KOPT-K1 (cell line): Measurements from ENCODE around the gene RPS18.

Experiments used
- H3K27ac ChIP-seq: fragments of 200-600 bp; sonication (generic); 2 replicates; pipeline ENCODE4 v1.5.1; 2016; ENCODE audit warnings: antibody characterized with exemption, mild to moderate bottlenecking, low read depth, low read length; ENCODE audit not compliant: poor library complexity, severe bottlenecking
- H3K36me3 ChIP-seq: fragments of 200-600 bp; sonication (generic); 2 replicates; pipeline ENCODE4 v1.5.1; 2017; ENCODE audit warnings: antibody characterized with exemption, mild to moderate bottlenecking, low read length, moderate library complexity; ENCODE audit not compliant: insufficient read depth
- H3K9me3 ChIP-seq: fragments of 200-600 bp; sonication (generic); 2 replicates; pipeline ENCODE4 v1.5.1; 2017; ENCODE audit warnings: antibody characterized with exemption, low read length, mild to moderate bottlenecking; ENCODE audit not compliant: insufficient read depth, poor library complexity, severe bottlenecking

The RPS18 gene

DNA sequence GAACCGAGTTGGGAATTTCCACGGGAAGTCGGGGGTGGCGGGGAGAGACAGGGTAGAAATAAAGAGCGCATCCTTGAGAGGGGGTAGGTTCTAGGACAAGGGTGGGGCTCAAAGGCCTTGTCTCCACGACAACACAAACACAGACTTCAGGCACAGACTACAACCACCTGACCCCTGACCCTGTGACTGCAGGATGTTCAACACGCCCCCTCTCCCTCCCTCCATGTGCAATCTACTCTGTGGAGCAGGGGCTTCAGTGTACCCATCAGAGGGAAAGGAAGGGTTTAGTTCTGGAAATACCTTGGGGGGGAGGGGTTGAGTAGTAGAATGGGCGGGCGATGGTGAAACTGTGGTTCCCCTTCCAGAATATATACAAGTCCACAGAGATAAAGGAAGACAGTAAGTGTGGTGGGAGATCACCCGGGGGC lies 42.7 kb downstream of the RPS18 start:
- Histone ChIP-seq H3K27ac (peak overlapping the region; percentile 99), H3K9me3 (no peaks in the 10 kb centered on the region), H3K36me3 (peaks cover 38% of the 10 kb centered on the region)

DNA sequence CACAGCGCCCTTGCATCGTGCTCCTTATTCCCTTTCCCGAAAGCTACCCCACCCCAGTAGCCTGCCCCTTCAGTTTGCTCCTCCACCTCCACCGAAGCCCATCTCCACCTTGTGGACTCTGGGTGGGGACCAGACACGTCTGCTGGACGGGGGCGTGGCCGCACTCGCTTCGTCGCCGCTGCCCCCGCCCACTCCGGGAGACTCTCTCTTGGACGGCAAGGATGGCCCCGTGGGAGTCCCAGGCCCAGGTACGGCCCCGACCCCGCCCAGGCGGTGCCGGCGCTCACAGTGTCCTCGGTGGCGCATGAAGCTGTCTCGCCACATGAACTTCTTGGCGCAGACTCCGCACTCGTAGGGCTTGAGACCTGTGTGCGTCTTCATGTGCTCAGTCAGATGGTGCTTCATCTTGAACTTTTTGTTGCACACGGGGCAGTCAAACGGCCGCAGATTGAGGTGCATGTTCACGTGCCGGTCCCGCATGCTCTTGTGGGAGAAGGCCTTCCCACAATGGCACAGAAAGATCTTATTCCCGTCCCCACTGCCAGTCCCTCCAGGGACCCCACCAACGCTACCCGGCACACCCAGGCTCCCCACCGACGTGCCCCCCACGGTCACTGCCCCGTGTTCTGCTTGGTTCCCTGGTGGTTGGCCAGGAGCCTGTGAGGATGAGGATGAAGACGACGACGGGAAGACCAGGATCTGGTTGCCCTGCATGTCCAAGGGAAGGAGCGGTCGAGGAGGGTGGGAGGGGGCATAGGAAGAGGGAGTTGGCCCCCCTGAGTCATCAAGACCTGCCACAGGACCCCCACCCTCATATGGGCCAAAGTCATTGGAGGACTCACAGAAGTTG lies 43.3 kb downstream of the RPS18 start:
- Histone ChIP-seq H3K9me3 (no peaks in the 10 kb centered on the region), H3K27ac (peak overlapping the region; percentile 99), H3K36me3 (peaks cover 38% of the 10 kb centered on the region)

DNA sequence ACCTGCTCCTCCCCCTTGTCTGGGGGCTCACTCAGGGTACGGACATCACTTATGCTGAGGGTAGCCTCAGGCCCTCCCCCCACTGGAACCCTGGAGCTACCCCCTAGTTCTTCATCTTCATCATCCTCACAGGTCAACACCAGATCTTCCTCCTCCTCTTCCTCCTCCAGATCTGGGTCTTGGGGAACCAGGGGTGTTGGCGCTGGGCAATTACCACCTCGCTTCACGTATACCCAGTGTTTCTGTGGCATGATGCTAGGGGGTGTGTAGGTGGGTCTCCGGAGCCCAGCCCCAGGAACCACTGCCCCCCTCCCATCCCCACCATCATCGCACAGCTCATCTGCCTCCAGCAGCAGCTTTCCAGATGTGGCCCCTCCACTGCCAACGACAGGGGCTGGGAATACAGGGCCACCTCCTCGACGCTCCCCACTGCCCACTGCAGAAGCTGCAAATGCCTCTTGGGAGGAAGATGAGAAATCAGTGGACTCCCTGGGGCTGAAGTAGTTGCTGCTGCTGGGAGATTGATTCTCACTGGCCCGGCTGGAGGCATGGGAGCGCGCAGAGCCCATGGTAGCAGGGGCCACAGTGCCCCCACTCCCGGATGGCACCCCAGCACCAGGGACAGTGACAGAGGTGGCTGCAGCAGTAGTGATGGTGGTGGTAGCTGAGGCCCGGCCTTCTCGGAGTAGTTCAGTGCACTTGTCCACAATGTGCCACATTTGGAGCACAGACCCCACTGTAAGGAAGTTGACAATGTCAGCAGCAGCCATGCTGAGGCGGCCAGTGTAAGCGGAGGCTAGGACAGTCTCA lies 44.1 kb downstream of the RPS18 start:
- Histone ChIP-seq H3K9me3 (no peaks in the 10 kb centered on the region), H3K36me3 (peaks cover 38% of the 10 kb centered on the region), H3K27ac (no peak overlapping the region)

DNA sequence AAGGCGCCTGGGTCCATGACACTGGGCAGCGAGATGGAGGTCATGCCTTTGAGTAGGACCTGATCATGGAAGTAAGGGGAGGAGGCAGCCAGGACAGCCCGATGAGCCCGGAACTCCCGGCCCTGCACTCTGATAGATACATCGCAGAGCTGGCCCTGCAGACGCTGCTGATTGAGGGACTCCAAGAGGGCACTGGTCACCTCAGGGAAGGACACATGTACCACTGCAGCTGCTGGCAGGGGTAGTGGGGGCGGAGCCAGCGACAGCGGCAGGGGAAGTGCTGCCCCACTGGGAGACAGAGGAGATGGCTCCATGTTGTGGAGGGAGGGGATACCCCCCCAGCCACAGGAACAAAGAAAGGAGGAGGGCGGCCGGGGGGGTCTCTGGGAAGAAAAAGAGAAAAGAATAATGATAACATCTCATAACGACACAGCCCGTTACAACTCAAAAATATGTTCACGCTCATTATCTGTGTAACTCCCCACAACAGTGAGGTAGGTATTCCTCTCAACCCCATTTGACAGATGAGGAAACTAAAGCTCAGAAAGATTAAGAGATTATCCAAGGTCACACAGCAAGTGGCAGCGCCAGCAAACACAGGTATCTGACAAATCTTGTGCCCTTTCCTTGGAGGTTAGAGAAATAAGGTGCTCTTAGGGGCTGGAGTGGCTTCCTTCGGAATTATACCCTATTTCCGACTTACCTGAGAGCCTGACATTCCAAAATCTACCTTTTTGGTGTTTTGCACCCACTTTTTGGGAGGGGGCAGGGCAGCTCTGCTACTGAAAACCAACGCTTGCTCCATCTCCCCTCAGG lies 44.9 kb downstream of the RPS18 start:
- no peak overlapping the region for H3K27ac ChIP-seq
- peaks cover 38% of the 10 kb centered on the region for H3K36me3 ChIP-seq

DNA sequence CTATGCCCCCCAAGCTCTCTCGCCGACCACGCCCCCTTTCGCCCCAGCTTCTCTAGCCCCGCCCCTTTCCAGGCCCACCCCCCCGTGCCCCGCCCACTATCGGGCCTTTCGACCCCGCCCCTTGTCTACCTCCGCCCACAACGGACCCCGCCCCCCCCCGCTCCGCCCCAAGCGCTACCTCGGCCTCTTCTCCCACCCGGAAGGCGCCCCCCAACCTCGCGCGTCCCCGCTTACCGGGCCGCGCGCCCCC lies 45.5 kb downstream of the RPS18 start:
- Histone ChIP-seq H3K27ac (peak overlapping the region; percentile 70), H3K9me3 (no peaks in the 10 kb centered on the region), H3K36me3 (peaks cover 33% of the 10 kb centered on the region)

More for the DNA sequence above, 44.9 kb downstream of the RPS18 start:
- no peaks in the 10 kb centered on the region for H3K9me3 ChIP-seq

DNA sequence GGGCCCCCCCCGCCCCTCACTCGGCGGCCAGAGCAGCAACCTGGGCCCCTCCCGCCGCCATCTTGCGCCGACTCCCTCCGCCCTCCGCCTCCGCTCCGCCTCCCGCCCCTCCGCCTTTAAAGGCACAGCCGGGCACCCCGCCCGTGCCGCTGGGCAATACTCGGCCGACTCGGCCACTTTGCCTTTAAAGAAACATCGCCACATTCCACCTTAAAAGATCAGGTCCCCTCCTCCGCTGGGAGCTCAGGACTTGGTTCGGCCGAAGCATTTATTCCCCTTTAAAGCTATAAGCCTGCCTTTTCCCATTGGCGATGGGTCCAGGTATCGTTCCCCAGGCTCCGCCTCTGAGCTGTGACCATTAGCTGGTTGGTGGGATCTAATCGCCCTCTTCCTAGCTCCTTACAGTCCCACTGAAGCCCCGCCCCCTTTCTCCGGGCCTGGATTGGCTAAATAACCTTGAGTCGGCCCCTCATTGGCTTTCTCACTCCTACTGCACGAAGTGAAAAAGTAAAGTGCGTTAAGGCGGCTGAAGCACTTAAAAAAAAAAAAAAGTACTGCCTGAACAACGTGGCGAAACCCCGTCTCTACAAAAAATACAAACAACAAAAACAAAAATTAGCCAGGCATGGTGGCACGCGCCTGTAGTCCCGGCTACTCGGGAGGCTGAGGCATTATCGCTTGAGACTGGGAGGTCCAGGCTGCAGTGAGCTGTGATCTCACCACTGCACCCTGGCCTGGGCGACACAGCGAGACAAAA lies 46.0 kb downstream of the RPS18 start, which contains the start of gene ZBTB22:
Gene ZBTB22 (minus strand): TSS at position 76 of the 757 bp plus-strand sequence. CDS start 828 bp downstream, outside the sequence.
- Histone ChIP-seq H3K27ac (peak within 1 kb of the TSS; percentile 70), H3K36me3 (peaks cover 32% of the 10 kb centered on the region), H3K9me3 (no peaks in the 10 kb centered on the region)

DNA sequence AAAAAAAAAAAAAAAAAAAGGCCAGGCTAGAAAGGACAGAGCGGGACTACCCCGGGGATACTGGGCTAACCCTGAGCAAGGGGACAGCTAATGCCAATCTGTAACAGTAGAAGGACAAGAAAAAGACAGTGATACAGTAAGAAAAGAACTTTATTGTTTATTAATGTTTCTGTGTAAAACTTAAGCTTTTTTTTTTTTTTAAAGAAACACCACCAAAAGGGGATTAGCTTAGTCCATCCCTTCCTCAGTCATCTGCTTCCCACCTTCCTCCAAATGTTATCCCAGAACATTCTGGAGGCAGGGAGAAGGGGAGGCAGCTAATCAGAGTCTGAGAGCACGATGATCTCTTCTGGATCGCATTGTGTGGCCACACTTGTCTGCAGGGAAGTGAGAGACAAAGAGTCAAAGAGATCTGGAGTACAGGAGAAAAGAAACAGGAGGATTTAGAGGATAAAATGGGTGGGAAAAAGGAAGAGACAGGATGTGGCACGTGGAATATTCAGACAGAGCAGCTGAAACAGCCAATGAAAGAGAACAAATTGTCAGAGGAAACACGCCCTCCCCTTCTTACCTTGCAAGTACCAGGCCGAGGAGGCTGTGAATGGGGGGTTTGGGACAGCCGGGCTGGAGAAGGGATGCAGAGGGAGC lies 46.7 kb downstream of the RPS18 start:
- H3K36me3 ChIP-seq: peaks cover 32% of the 10 kb centered on the region
- H3K9me3 ChIP-seq: no peaks in the 10 kb centered on the region
- H3K27ac ChIP-seq: peak overlapping the region; percentile 70

DNA sequence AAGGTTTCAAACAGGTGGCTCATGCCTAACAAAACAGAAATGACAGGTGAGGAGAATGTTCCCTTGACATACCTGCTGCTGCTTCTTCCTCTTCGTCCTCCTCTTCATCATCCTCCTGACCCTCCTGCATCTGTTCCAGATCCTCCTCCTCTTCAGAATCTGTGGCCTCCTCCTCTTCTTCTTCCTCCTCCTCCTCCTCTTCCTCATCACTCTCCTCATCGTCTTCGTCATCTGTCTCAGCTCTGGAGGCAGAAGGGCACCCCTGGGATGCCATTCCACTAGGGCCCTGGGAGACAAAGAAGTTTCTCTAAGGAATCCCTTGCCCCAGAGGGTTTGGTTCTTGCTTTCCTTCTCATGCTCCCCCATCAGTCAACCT lies 48.1 kb downstream of the RPS18 start:
- H3K27ac ChIP-seq: no peak overlapping the region

DNA sequence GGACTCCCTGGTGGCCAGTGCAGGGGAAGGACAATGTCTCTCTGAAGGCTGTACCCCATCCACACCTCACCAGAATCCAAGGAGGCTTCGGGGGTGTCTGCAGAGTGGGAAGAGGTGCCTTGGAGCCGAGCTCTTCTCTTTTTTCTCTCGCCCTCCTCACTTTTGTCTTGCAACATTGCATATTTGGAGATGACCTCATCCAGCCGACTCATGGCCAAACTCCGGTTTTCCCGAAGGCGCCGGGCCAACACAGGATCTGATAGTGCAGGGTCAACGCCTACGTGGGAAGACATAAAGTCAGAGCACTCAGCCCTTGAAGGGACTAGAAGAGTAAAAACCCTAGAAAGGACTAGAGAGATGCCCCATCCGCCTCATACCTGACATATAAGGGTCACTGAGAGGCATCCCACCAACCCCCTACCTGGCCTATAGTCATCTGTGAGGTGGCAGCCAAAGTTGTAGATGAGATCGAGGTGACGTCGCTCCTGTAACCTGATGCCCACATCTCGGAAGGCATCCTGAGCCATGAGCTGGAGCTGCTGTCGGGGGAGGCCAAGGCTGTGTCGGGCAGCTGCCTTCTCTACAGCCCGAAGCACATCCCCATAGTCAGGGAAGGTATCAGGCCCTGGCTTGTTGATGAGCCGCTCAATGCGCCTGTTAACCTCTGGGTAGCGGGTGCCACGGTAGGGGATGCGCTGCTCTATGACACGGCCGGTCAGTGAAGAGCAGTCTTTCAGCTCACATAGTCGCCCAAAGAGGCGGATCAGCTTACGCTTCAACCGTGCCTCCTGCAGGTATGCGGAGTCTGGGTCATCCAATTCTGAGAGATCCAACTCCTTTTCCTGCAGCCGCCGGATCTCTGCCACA lies 48.7 kb downstream of the RPS18 start:
- no peak overlapping the region for H3K27ac ChIP-seq
- H3K9me3 ChIP-seq: no peaks in the 10 kb centered on the region
- H3K36me3 ChIP-seq: peaks cover 32% of the 10 kb centered on the region

More for the DNA sequence above, 48.1 kb downstream of the RPS18 start:
- H3K36me3 ChIP-seq: peaks cover 32% of the 10 kb centered on the region
- no peaks in the 10 kb centered on the region for H3K9me3 ChIP-seq

DNA sequence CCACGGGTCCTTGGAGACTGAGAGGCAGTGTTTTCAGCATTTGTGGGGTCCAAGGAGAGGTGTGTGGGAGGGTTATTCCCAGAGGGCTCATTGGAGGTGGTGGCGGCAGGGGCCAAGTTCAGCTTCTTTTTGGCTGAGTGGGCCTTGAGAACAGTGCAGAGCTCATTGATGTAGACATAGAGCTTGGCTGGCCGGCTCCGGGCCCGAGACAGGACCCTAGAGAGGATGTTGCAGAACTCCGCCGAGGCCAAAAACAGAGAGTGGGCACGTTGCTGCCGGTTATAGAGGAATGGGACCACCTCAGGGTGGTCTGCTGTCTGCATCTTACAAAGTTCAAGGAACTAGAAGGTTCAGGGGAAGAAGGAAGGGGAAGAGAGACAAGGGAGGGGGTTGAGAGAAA lies 49.4 kb downstream of the RPS18 start:
- peak overlapping the region; percentile 95 for H3K27ac ChIP-seq
- H3K9me3 ChIP-seq: no peaks in the 10 kb centered on the region
- H3K36me3 ChIP-seq: peaks cover 32% of the 10 kb centered on the region

DNA sequence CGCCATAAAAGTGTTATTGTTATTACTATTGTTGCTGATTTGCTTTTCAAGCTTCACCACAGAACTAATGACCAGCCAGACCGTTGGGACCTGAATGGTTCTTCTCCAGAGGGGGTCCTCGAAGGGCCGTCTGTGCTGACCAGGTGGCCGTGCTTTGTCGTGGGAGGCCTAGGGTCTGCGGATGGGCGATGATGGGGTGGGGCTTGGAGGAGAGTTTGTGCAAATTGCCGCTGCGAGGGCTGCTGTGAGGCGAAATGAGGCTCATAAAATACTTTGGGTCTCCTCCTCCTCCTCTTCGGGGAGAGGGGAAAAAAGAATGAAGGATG lies 51.7 kb downstream of the RPS18 start:
- Histone ChIP-seq H3K27ac (peak overlapping the region; percentile 95), H3K36me3 (peaks cover 29% of the 10 kb centered on the region), H3K9me3 (no peaks in the 10 kb centered on the region)

DNA sequence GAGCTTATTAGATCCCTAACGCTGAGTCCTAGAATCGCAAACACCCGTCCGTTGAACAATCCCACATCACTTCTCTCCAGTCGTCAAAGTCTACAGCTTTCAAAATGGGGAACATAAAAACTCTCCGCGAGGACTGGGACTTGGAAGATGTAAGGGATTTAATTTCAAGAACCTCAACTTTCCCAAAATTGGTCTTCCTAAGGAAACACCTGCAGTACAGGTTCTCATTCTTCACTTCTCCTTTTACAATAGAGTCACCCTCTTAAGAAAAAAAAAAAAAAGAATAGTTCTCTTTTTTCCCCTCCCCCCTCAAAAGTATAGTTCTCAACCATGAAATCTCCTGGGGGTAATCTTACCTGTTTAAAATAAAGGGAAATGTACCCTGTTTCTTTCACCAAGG lies 52.2 kb downstream of the RPS18 start:
- peak overlapping the region; percentile 95 for H3K27ac ChIP-seq
- peaks cover 24% of the 10 kb centered on the region for H3K36me3 ChIP-seq
- H3K9me3 ChIP-seq: no peaks in the 10 kb centered on the region
